Tibial nerve (tissue), 4 donors: ENCODE data around the gene CAMSAP1. TPM values are rescaled to one million over a fixed set of nuclear protein-coding genes. Genes with fewer than 3 reads are reported as not detected.

Source experiments
- DNase-seq, 2 donors: peaks; one replicate each; pipeline ENCODE4 v3.0.0-alpha.2; 2019; ENCODE audit warnings: low spot score in 2 of 2
- H3K27ac ChIP-seq, 4 donors: fragments of 200-600 bp; sonication (generic) in 3 of 4; one replicate each; pipeline ENCODE4 v1.5.1; 2017 to 2019; ENCODE audit warnings: mild to moderate bottlenecking in 1 of 4
- H3K27me3 ChIP-seq, 2 donors: fragments of 200-600 bp; sonication (generic) in 1 of 2; one replicate each; pipeline versions ENCODE4 v1.5.1 to v1.6.0; 2017 to 2019
- H3K36me3 ChIP-seq, 3 donors: fragments of 200-600 bp; sonication (generic); one replicate each; pipeline ENCODE4 v1.5.1; 2018 to 2019
- H3K4me1 ChIP-seq, 4 donors: fragments of 200-600 bp; sonication (generic) in 3 of 4; one replicate each; pipeline ENCODE4 v1.5.1; 2017 to 2019
- H3K4me3 ChIP-seq, 4 donors: fragments of 200-600 bp; sonication (generic) in 3 of 4; one replicate each; pipeline ENCODE4 v1.5.1; 2017 to 2019; ENCODE audit warnings: mild to moderate bottlenecking in 1 of 4, moderate library complexity in 1 of 4
- H3K9me3 ChIP-seq, 4 donors: fragments of 200-600 bp; sonication (generic) in 3 of 4; one replicate each; pipeline ENCODE4 v1.5.1; 2017 to 2019
- CTCF ChIP-seq, 5 experiments: fragments of 200-600 bp in 3 of 5; fragments of 450-650 bp in 2 of 5; sonication (generic) in 3 of 5; IDR thresholded peaks; one replicate each; pipeline ENCODE4 v1.5.1; 2016 to 2019; ENCODE audit warnings: antibody characterized with exemption in 5 of 5, mild to moderate bottlenecking in 3 of 5, moderate library complexity in 2 of 5
- EP300 ChIP-seq, 2 donors: sonication (generic); formaldehyde crosslinking; IDR thresholded peaks; one replicate each; pipeline ENCODE4 v1.6.1; 2017; ENCODE audit warnings: antibody characterized with exemption in 2 of 2, mild to moderate bottlenecking in 1 of 2
- POLR2A ChIP-seq, 2 donors: fragments of 450-650 bp; IDR thresholded peaks; one replicate each; pipeline ENCODE4 v1.6.1; 2017; ENCODE audit warnings: antibody characterized with exemption in 2 of 2, mild to moderate bottlenecking in 2 of 2, moderate library complexity in 2 of 2
- WGBS, 2 donors: methylation state at CpG; one replicate each; pipeline ENCODE4 v1.1.5; 2018; 5-methylcytosine and 5-hydroxymethylcytosine counted together
- total RNA-seq, 4 donors: library from RNA; depleted of rRNA; stranded (reverse); fragments of >200 nt; gene quantifications; one replicate each; pipeline ENCODE4 v1.1.0, GENCODE V29; 2016

CAMSAP1 gene
- total RNA-seq, 4 donors from 2014 or later = 27.6 to 40.8 (median 35.7) TPM

DNA sequence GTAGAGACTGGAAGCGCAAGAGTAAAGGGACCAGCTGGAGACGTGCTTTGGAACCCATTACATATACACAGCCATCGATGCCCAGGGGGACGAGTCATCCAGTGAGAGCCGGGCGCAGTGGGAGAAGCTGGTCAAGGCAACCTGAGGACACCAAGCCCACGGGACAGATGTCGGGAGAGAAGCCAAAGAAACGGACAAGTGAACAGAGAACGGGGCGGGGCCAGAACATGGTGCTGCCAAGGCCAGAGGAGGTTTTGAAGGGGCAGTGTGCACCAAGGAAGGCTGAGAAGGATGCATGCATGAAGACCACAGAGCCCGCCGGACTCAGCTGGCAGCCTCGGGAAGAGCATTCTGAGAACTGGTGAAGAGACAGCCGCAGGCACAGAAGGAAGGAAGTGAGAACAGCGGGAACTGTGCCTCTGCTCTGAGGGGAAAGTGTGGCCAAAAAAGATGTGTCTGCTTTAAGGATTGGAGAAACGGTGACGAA lies 20.3 kb downstream of the CAMSAP1 start:
- WGBS, 2 donors = 58 to 65% methylated on average over 18 of the region's 18 CpGs
- DNase-seq = no peak
- peaks cover 0 to 73% (median 24%) of the 10 kb centered on the region in 4 donors for H3K4me1 ChIP-seq
- no peaks in the 10 kb centered on the region for H3K27me3 ChIP-seq
- peak overlapping the region in 1 of 4 donors; percentile 6 for H3K4me3 ChIP-seq
- H3K9me3 ChIP-seq = no peaks in the 10 kb centered on the region
- H3K27ac ChIP-seq = no peak overlapping the region
- peaks cover 0 to 8% (median 0%) of the 10 kb centered on the region in 3 donors for H3K36me3 ChIP-seq
- TF ChIP-seq POLR2A (IDR thresholded peaks at IDR 0.05) (no peak), CTCF (IDR thresholded peaks at IDR 0.05) (no peak), EP300 (IDR thresholded peaks at IDR 0.05) (no peak)

- peaks cover 0 to 73% (median 24%) of the 10 kb centered on the region in 4 donors for H3K4me1 ChIP-seq
- peaks cover 0 to 15% (median 0%) of the 10 kb centered on the region in 3 donors for H3K36me3 ChIP-seq
- H3K27me3 ChIP-seq = no peaks in the 10 kb centered on the region
- H3K9me3 ChIP-seq = no peaks in the 10 kb centered on the region
- 80% methylated on average over 21 of the region's 21 CpGs for WGBS, 2 donors
- no peak overlapping the region for H3K27ac ChIP-seq
- no peak overlapping the region for H3K4me3 ChIP-seq
- TF ChIP-seq POLR2A (IDR thresholded peaks at IDR 0.05) (no peak), CTCF (IDR thresholded peaks at IDR 0.05) (no peak), EP300 (IDR thresholded peaks at IDR 0.05) (no peak)
- no peak for DNase-seq
Observed at GRCh38 chr9:135886147-135886981, 21.0 kb downstream of the CAMSAP1 start.

GRCh38 chr9:135885100-135885853 lies 22.1 kb downstream of the CAMSAP1 start:
- no peak overlapping the region for H3K27ac ChIP-seq
- no peaks in the 10 kb centered on the region for H3K9me3 ChIP-seq
- H3K4me3 ChIP-seq = no peak overlapping the region
- peaks cover 0 to 19% (median 0%) of the 10 kb centered on the region in 3 donors for H3K36me3 ChIP-seq
- no peaks in the 10 kb centered on the region for H3K27me3 ChIP-seq
- WGBS, 2 donors = 66 to 69% methylated on average over 7 of the region's 7 CpGs
- no peak for DNase-seq
- TF ChIP-seq CTCF (IDR thresholded peaks at IDR 0.05) = no peak
- TF ChIP-seq EP300 (IDR thresholded peaks at IDR 0.05) = no peak
- TF ChIP-seq POLR2A (IDR thresholded peaks at IDR 0.05) = no peak
- H3K4me1 ChIP-seq = peaks cover 0 to 65% (median 24%) of the 10 kb centered on the region in 4 donors

DNA sequence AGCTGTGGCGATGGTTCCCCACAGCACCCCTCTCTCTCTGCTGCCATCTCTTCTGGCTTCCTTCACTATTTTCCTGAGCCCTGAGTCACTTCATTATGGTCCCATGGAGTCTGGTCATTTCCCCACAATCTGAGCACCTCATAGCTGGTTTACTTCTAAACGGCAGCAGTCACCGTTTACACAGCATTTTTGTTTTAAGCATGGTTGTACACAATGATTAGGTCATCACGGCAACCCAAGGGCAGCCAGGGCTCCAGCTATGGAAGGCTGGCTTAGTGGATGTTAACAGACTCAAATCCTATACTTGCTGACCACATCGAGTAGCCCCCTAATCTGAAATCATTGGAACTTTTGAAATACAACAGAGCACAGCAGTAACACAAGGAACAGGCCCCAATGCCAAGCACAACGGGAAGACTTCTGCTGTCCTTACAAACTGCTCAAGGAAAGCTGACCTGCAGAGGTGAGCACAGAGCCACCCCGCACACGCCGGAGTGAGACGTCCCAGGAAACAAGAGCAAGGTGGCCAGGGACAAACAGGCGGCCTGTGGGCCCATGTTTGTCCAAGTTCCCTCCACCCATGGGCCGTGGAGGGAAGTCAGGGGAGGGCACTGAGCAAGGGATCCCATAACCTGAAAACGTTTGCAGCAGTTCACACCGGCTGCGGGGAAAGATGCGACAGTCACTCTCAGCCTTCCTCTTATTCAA lies 22.9 kb downstream of the CAMSAP1 start:
- Histone ChIP-seq H3K27ac (no peak overlapping the region), H3K4me3 (no peak overlapping the region), H3K9me3 (no peaks in the 10 kb centered on the region), H3K27me3 (no peaks in the 10 kb centered on the region), H3K4me1 (peaks cover 0 to 63% (median 22%) of the 10 kb centered on the region in 4 donors), H3K36me3 (peaks cover 0 to 19% (median 0%) of the 10 kb centered on the region in 3 donors)
- WGBS, 2 donors = 70 to 72% methylated on average over 13 to 16 of the region's 16 CpGs
- no peak for DNase-seq
- no peak for TF ChIP-seq CTCF (IDR thresholded peaks at IDR 0.05)
- TF ChIP-seq EP300 (IDR thresholded peaks at IDR 0.05) = no peak
